Stimulated activated CD8-positive, alpha-beta memory T cell treated with anti-CD3 and anti-CD28 coated beads, Interleukin-4, amount 100 ng/mL, for 48 hours (primary cell): ENCODE results near the gene NBEA.

Source experiments
- DNase-seq: peaks from one replicate; pipeline ENCODE4 v3.0.0-alpha.2; 2020

Gene NBEA

DNA sequence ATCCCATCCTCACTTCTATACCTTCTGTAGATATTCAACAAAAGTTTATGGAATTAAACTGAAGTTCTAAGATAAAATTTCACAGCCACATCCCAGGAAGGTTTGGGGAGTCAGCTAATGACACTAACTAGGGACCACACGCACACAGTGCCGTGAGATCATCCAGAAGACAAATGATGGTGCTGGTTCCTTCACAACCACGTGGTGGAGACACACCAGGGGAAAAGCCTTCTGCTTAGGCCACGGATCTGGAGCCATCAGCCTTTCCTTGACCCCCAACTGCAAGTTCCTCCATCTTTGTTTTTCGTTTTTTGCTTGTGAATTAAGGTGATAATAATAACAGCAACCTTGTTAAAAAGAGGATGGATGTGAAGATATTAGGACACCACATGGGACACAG, 776.0 kb downstream of the NBEA start:
- DNase-seq: no peak

- DNase-seq: no peak
Measured at GRCh38 chr13:35720290-35720689, 778.2 kb downstream of the NBEA start.

DNA sequence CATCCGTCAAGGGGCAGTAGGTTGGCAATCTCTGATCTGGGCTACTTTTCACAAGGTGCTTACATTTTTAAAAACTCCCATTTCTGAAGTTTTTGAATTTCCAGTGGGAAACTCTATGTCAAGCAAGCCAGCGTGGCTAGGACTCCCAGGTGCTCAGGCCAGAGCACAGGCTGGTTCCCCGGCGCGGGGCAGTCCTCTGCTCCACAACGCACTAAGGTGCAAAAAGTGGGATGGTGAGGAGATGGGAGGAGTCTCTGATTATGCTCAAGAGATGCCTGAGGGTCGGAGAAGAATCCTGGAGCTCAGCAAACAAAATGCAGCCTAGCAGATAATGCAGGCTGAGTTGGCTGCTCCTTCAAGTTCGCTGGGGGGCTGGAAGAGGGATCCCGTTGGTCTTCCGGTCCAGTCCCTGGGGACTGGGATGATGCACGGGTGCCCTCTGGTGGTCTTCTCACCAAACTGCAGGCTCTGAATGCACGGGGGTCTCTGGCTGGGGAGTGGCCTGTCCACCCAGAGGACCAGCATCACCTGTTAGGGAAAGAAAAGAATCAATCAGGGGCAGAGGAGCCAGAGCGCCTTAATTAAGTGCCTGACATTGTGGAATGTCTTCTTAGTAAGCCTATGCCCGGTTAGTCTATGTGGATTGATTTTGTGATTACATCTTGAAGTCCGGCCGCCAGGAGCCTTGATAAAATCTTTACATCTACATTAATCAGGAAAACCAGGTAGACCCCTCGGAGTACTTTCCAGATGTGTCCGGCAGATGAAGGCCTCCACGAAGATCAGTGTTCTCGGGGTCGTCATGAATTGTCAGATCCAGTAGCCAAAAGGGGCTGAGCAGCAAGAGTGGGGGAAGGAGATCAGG, 778.9 kb downstream of the NBEA start:
- peak; percentile 72 for DNase-seq
